Kidney epithelial cell (primary cell): ENCODE results near the gene SYDE1. TPM values are rescaled to one million over a fixed set of nuclear protein-coding genes. Genes with fewer than 3 reads are reported as not detected.

Experiments
- DNase-seq: peaks from one replicate; pipeline ENCODE4 v3.0.0-alpha.2; 2010; ENCODE audit warnings: low read depth
- H3K27me3 ChIP-seq: 2 replicates; pipeline ENCODE4 v1.6.0; 2011; ENCODE audit warnings: low read length; ENCODE audit not compliant: control insufficient read depth, insufficient read depth
- H3K36me3 ChIP-seq: 2 replicates; pipeline ENCODE4 v1.5.1; 2011; ENCODE audit warnings: low read length; ENCODE audit not compliant: control insufficient read depth, insufficient read depth
- H3K4me3 ChIP-seq: 2 replicates; pipeline ENCODE4 v1.5.1; 2011; ENCODE audit warnings: low read depth, mild to moderate bottlenecking, control low read depth, low read length
- total RNA-seq: library from RNA; depleted of rRNA; stranded (reverse); fragments of >200 nt; gene quantifications from 2 replicates; pipeline ENCODE4 v1.2.3, GENCODE V29; 2015
- TF ChIP-seq, protein P1 (sequence below): IDR thresholded peaks from 2 replicates; pipeline ENCODE4 v1.5.1; 2011; ENCODE audit warnings: mild to moderate bottlenecking, moderate library complexity, low read length, control low read depth, inconsistent platforms; ENCODE audit not compliant: insufficient read depth, poor library complexity, severe bottlenecking

The SYDE1 gene
- total RNA-seq, 1 donor from 2014 or later, result 28.4 TPM

DNA sequence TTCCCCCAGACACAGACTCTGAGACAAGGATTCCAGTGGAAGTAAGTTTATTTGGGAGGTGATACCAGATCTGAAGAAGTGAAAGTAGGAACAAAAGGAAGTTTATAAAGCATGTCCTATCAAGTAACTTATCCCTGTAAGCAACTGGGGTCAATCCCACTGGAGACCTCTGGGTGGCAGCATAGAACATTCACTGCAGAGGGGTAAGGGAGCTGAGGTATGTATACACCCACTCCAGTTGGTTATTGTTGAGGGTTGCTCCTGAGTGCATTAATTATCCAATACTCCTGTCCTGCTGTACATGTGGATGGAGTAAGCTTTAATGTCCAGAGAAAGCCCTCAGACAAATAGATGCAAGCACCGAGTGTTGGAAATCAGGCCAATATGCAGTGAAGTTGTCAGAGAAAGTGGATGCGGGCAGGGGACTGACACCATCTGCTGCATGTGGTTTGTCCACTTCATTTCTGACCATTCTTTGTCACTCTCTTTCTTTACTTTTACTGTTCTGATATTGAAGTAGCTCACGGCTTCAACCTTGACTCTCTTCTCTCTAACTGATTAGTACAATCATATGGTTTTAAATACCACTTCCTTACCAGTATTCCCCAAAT lies 46.9 kb downstream of the SYDE1 start:
- Histone ChIP-seq H3K27me3 (peaks cover 2% of the 10 kb centered on the region), H3K36me3 (no peaks in the 10 kb centered on the region), H3K4me3 (no peak overlapping the region)
- DNase-seq, result no peak
- TF ChIP-seq, protein P1, sequence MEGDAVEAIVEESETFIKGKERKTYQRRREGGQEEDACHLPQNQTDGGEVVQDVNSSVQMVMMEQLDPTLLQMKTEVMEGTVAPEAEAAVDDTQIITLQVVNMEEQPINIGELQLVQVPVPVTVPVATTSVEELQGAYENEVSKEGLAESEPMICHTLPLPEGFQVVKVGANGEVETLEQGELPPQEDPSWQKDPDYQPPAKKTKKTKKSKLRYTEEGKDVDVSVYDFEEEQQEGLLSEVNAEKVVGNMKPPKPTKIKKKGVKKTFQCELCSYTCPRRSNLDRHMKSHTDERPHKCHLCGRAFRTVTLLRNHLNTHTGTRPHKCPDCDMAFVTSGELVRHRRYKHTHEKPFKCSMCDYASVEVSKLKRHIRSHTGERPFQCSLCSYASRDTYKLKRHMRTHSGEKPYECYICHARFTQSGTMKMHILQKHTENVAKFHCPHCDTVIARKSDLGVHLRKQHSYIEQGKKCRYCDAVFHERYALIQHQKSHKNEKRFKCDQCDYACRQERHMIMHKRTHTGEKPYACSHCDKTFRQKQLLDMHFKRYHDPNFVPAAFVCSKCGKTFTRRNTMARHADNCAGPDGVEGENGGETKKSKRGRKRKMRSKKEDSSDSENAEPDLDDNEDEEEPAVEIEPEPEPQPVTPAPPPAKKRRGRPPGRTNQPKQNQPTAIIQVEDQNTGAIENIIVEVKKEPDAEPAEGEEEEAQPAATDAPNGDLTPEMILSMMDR, result peak; percentile 63

DNA sequence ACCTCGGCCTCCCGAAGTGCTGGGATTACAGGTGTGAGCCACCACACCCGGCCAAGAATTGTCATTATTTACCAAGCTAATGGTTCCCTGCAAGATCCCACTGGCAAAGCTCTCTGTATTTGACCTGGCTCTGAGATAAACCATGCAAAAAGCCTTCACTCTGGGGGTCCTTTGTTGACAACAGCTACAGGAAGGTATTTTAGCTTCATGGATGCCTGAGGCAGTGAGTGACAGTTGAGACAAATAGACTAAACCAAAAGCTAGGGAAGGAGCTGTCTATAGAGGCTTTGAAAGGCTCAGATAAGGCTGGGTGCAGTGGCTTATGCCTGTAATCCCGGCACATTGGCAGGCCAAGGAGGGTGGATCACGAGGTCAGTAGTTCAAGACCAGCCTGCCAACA lies 48.1 kb downstream of the SYDE1 start:
- peaks cover 2% of the 10 kb centered on the region for H3K27me3 ChIP-seq
- no peaks in the 10 kb centered on the region for H3K36me3 ChIP-seq
- no peak for DNase-seq
- H3K4me3 ChIP-seq, result no peak overlapping the region
- TF ChIP-seq, protein P1, result no peak

DNA sequence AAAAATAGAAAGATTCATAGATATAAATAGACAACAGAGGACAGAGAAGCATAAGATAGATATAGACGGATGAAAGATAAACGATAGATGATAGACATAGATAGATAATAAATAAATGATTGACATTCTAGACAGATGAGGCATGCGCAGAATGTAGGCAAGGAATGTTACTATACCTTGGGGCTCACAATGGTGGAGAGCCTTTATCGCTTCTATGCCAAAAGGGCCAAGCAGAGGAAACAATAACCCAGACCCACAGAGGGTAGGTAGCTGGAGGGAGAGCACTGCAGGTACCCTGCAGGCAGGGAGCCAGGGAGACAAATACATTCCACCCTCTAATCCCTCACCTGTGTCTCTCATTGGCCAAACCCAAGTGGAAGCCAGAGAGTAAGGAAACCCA lies 49.2 kb downstream of the SYDE1 start:
- DNase-seq, result no peak
- Histone ChIP-seq H3K36me3 (no peaks in the 10 kb centered on the region), H3K4me3 (no peak overlapping the region), H3K27me3 (no peaks in the 10 kb centered on the region)
- TF ChIP-seq, protein P1, result no peak

DNA sequence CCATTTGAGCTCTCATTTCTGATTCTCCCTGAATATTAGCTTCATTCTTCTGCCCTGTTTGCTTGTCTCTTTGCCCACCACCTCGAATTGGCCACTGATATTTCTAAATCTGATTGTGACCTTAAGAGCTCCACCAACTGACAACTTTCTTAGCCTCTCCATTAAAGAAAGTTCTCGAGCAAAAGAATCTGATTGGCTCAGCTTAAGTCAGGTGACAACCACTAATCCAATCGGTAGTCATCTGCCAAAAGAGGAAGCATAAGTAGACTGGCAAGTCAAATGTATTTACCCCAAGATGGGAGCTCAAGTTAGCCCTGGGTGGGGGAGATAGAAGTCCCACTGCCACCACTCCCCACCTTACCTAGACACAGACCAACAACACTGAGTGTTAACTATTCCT lies 52.0 kb downstream of the SYDE1 start:
- H3K27me3 ChIP-seq, result no peaks in the 10 kb centered on the region
- no peak overlapping the region for H3K4me3 ChIP-seq
- H3K36me3 ChIP-seq, result no peaks in the 10 kb centered on the region
- TF ChIP-seq, protein P1, result no peak
- DNase-seq, result no peak

DNA sequence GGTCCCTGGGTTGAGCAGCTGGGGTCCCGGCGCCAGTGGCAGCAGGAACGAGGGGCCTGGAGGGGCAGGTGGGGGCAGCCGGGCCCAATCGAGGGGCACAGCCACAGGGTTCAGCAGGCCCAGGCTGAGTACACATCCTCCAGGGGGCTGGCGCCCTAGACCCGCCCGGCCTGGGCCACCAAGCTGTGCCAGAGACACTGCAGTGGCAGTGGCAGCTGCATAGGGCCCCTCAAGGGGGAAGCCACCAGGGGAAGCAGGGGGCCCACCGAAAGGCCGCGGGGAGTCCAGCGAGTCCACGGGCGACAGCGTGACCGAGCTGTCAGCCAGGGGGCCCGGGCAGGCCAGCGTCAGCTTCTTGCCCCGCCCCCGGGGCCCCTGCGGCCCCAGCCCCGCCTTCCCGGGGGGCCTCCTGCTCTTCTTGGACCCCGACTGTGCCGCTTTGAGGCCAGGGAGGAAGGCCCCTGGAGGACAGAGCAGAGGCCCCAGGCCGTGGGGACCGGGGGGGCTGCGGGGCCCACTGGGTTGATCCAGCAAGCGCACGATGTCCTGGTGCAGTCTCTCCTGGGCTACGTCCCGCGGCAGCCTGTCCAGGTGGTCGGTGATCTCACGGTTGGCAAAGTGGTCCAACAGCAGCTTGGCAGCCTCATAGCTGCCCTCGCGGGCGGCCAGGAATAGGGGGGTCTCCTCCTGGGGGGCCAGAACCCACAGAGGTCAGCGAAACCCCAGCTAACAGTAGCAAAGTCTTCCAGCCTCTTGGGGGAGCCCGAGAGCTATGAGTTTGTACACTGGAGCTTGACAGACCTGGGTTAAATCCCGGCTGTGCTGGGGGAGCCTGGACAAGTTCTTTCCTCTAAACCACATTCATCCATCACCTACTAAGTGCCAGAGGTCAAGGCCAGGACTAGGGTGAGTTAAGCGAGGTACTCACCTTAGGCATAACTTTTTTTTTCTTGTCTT lies 54.1 kb downstream of the SYDE1 start:
- TF ChIP-seq, protein P1, result no peak

More for the DNA sequence above, 54.1 kb downstream of the SYDE1 start:
- no peak overlapping the region for H3K4me3 ChIP-seq
- DNase-seq, result no peak
- H3K36me3 ChIP-seq, result no peaks in the 10 kb centered on the region
- H3K27me3 ChIP-seq, result no peaks in the 10 kb centered on the region

Other genes with a start within 250 kb of the SYDE1 start
- gene OR7A17, start 221.3 kb upstream of the SYDE1 start, total RNA-seq, result not detected in 2 replicates
- gene OR7C2, start 165.9 kb upstream of the SYDE1 start, total RNA-seq, result not detected in 2 replicates
- gene SLC1A6, start 127.5 kb upstream of the SYDE1 start, total RNA-seq, result not detected in 2 replicates
- not detected in 2 replicates for gene CASP14, start 57.9 kb upstream of the SYDE1 start, total RNA-seq
- not detected in 2 replicates for gene OR1I1, start 25.2 kb upstream of the SYDE1 start, total RNA-seq
- gene NOTCH3, start 93.6 kb downstream of the SYDE1 start, total RNA-seq, result 32.8 and 34.0 TPM in 2 replicates
- 0.79 and 3.4 TPM in 2 replicates for gene EPHX3, start 125.0 kb downstream of the SYDE1 start, total RNA-seq
- 42.4 and 48.1 TPM in 2 replicates for gene BRD4, start 225.1 kb downstream of the SYDE1 start, total RNA-seq